HG03521 (cell line): Measurements from ENCODE around the gene TPK1.
"Not testable (repeated sequence)": the region's sequence is repeated elsewhere in the genome, so short reads cannot be mapped to it uniquely, and the experiment has no call there.

ENCODE experiments used
- ATAC-seq: cut with Tn5 transposase; IDR thresholded peaks from one replicate; pipeline ENCODE4 v1.9.1; 2021; ENCODE audit warnings: mild to moderate bottlenecking, moderate library complexity; ENCODE audit not compliant: unreplicated experiment

The TPK1 gene

GRCh38 chr7:144780071-144780608 lies 55.7 kb downstream of the TPK1 start:
- ATAC-seq = no peak

GRCh38 chr7:144777889-144778288 lies 58.0 kb downstream of the TPK1 start:
- not testable (repeated sequence) for ATAC-seq

GRCh38 chr7:144777005-144777839 lies 58.6 kb downstream of the TPK1 start:
- ATAC-seq = no peak

GRCh38 chr7:144776447-144776846 lies 59.4 kb downstream of the TPK1 start:
- ATAC-seq = no peak

GRCh38 chr7:144775749-144776148 lies 60.1 kb downstream of the TPK1 start:
- no peak for ATAC-seq

GRCh38 chr7:144771927-144772326 lies 63.9 kb downstream of the TPK1 start:
- no peak for ATAC-seq

GRCh38 chr7:144771174-144771573 lies 64.7 kb downstream of the TPK1 start:
- no peak for ATAC-seq

- no peak for ATAC-seq
Measured at GRCh38 chr7:144769352-144769751, 66.5 kb downstream of the TPK1 start.

- ATAC-seq = no peak
Measured at GRCh38 chr7:144768633-144769032, 67.2 kb downstream of the TPK1 start.

- no peak for ATAC-seq
Measured at GRCh38 chr7:144763291-144763690, 72.6 kb downstream of the TPK1 start.

GRCh38 chr7:144762853-144763252 lies 73.0 kb downstream of the TPK1 start:
- no peak for ATAC-seq

GRCh38 chr7:144761493-144761892 lies 74.4 kb downstream of the TPK1 start:
- ATAC-seq = no peak

- ATAC-seq = no peak
Measured at GRCh38 chr7:144759653-144760052, 76.2 kb downstream of the TPK1 start.

- ATAC-seq = no peak
Measured at GRCh38 chr7:144747936-144748335, 87.9 kb downstream of the TPK1 start.

GRCh38 chr7:144738708-144739314 lies 97.0 kb downstream of the TPK1 start:
- peak; percentile 92 for ATAC-seq

GRCh38 chr7:144738146-144738545 lies 97.7 kb downstream of the TPK1 start:
- ATAC-seq = no peak

GRCh38 chr7:144736880-144737493 lies 98.9 kb downstream of the TPK1 start:
- no peak for ATAC-seq

GRCh38 chr7:144735505-144736276 lies 100.2 kb downstream of the TPK1 start:
- no peak for ATAC-seq

GRCh38 chr7:144731661-144732351 lies 104.0 kb downstream of the TPK1 start:
- no peak for ATAC-seq

- no peak for ATAC-seq
Measured at GRCh38 chr7:144730224-144730623, 105.6 kb downstream of the TPK1 start.
